Measurements from ENCODE around the gene PNMA8C.

The PNMA8C gene

DNA sequence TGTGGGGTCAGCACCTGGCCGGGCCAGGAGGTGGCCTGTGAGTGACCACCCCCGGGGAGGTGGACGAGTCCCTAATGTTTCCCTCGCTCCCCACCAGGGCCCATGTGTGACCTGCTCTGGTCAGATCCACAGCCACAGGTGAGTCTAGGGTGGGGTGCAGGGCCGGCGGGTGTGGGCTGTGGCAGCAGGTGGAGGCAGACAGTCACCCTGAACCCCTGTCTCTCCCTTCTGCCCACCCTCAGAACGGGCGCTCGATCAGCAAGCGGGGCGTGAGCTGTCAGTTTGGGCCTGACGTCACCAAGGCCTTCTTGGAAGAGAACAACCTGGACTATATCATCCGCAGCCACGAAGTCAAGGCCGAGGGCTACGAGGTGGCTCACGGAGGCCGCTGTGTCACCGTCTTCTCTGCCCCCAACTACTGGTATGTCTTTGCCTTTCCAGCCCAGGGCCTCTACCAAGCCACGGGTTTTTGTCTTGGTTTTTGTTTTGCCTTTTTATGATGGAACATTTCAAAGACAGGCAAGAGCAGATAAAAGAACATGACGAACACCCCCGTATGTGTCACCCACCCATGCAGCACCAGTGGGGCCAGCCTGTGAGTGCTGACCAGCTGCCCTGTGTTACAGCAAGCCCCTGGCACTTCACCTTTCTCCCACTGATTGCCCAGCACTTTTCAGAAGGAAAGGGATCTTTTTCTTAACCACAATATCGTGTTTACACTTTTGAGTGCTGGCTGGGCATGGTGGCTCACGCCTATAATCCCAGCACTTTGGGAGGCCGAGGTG is 40.2 kb downstream of the PNMA8C start:
- no peak overlapping the region for H3K4me3 ChIP-seq (replicated peaks; ENCODE audit: low read depth, low read length)
- DNase-seq (ENCODE audit: low read depth): no peak
- no peak for TF ChIP-seq CTCF (IDR thresholded peaks at IDR 0.05; ENCODE audit: low read length, missing control alignments)

- no peak for DNase-seq (ENCODE audit: low read depth)
- H3K4me3 ChIP-seq (replicated peaks; ENCODE audit: low read depth, low read length): no peak overlapping the region
- no peak for TF ChIP-seq CTCF (IDR thresholded peaks at IDR 0.05; ENCODE audit: low read length, missing control alignments)
These were observed 41.0 kb downstream of the PNMA8C start for GRCh38 chr19:46387713-46388130.

- no peak for TF ChIP-seq CTCF (IDR thresholded peaks at IDR 0.05; ENCODE audit: low read length, missing control alignments)
- DNase-seq (ENCODE audit: low read depth): no peak
- no peak overlapping the region for H3K4me3 ChIP-seq (replicated peaks; ENCODE audit: low read depth, low read length)
These were observed 41.6 kb downstream of the PNMA8C start for GRCh38 chr19:46386996-46387712.

GRCh38 chr19:46386151-46386550 is 42.6 kb downstream of the PNMA8C start:
- no peak overlapping the region for H3K4me3 ChIP-seq (replicated peaks; ENCODE audit: low read depth, low read length)
- TF ChIP-seq CTCF (IDR thresholded peaks at IDR 0.05; ENCODE audit: low read length, missing control alignments): no peak
- no peak for DNase-seq (ENCODE audit: low read depth)

DNA sequence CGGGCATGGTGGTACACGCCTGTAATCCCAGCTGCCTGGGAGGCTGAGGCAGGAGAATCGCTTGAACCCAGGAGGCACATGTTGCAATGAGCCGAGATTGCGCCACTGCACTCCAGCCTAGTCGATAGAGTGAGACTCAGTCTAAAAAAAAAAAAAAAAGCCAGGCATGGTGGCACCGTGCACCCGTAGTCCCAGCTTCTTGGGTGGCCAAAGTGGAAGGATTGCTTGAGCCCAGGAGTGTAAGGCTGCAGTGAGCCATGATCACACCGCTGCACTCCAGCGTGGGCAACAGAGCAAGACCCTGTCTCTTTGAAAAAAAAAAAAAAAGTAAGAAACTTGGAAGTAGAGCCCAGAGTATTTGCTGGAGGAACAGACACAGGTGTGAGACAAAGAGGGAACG is 43.1 kb downstream of the PNMA8C start:
- DNase-seq (ENCODE audit: low read depth): no peak
- H3K4me3 ChIP-seq (replicated peaks; ENCODE audit: low read depth, low read length): no peak overlapping the region
- no peak for TF ChIP-seq CTCF (IDR thresholded peaks at IDR 0.05; ENCODE audit: low read length, missing control alignments)

- no peak for DNase-seq (ENCODE audit: low read depth)
- no peak for TF ChIP-seq CTCF (IDR thresholded peaks at IDR 0.05; ENCODE audit: low read length, missing control alignments)
- no peak overlapping the region for H3K4me3 ChIP-seq (replicated peaks; ENCODE audit: low read depth, low read length)
These were observed 44.3 kb downstream of the PNMA8C start for GRCh38 chr19:46384396-46384795.
